Measurements from ENCODE around the gene VSNL1.

The VSNL1 gene

DNA sequence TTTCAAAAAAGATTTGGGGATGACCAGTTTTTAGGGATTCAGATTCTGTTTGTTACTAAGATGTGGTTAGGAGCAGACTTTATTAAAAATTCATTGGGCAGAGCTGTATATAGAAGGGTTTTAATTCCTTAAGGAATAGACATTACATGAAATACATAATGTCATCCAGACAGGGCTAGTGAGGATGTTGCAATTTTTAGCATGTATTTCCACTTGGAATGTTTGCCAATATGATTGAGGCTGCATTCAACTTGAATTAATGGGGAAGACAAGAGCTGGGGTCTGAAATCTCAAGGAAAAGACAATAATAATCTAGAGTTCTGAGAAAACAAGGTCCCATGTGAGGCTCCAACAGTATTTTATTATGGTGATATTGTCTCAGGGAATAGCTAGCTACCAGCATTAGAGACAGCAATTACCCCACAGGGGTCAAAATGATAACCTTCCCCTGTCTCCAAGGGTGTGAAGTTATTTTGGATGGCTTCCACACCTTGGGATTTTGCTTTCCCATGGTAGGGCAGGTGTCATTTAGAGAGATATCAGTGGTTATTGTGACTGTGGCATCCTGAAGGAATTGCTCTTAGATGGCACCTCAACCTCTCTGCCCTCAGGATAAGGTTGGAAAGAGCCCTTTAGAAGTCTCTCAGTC lies 60.2 kb downstream of the VSNL1 start:
- Histone ChIP-seq H3K4me3 (ENCODE audit: low read depth in 1 of 2, low read length in 2 of 2) (no peak overlapping the region), H3K27ac (ENCODE audit: low read length) (no peak overlapping the region), H3K9me3 (ENCODE audit: control insufficient read depth in 1 of 2, low read length in 2 of 2) (no peaks in the 10 kb centered on the region), H3K36me3 (ENCODE audit: control insufficient read depth in 1 of 2, insufficient read depth in 2 of 2, low read length in 2 of 2) (no peaks in the 10 kb centered on the region), H3K4me1 (ENCODE audit: control insufficient read depth in 1 of 2, insufficient read depth in 2 of 2, low read length in 2 of 2) (no peaks in the 10 kb centered on the region), H3K27me3 (ENCODE audit: low read depth, low read length) (no peaks in the 10 kb centered on the region)

DNA sequence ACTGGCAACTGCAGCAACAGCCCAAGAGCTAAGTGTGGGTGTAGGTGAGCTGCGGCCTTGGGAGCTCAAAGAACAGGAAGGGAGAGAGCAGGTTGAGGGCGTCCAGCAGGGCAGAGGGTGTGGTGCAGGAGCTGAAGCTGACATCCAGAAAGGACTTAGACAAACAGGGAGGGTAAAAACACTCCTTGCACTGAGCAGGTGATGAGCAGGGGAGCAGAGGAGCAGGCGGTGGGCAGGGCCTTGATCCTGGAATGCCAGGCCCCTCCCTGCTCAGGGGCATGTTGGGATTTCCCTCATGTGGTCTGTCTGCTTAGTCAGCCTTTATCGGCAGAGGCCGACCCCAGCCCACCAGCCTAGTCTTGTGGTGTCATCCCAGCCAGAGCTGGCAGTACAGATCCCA lies 63.6 kb downstream of the VSNL1 start:
- no peaks in the 10 kb centered on the region for H3K36me3 ChIP-seq (ENCODE audit: control insufficient read depth in 1 of 2, insufficient read depth in 2 of 2, low read length in 2 of 2)
- H3K4me3 ChIP-seq (ENCODE audit: low read depth in 1 of 2, low read length in 2 of 2): no peak overlapping the region
- no peak overlapping the region for H3K27ac ChIP-seq (ENCODE audit: low read length)
- no peaks in the 10 kb centered on the region for H3K27me3 ChIP-seq (ENCODE audit: low read depth, low read length)
- H3K9me3 ChIP-seq (ENCODE audit: control insufficient read depth in 1 of 2, low read length in 2 of 2): no peaks in the 10 kb centered on the region
- H3K4me1 ChIP-seq (ENCODE audit: control insufficient read depth in 1 of 2, insufficient read depth in 2 of 2, low read length in 2 of 2): no peaks in the 10 kb centered on the region

GRCh38 chr2:17605696-17606095 lies 65.2 kb downstream of the VSNL1 start:
- Histone ChIP-seq H3K36me3 (ENCODE audit: control insufficient read depth in 1 of 2, insufficient read depth in 2 of 2, low read length in 2 of 2) (no peaks in the 10 kb centered on the region), H3K27ac (ENCODE audit: low read length) (no peak overlapping the region), H3K4me3 (ENCODE audit: low read depth in 1 of 2, low read length in 2 of 2) (no peak overlapping the region), H3K9me3 (ENCODE audit: control insufficient read depth in 1 of 2, low read length in 2 of 2) (no peaks in the 10 kb centered on the region), H3K4me1 (ENCODE audit: control insufficient read depth in 1 of 2, insufficient read depth in 2 of 2, low read length in 2 of 2) (no peaks in the 10 kb centered on the region), H3K27me3 (ENCODE audit: low read depth, low read length) (no peaks in the 10 kb centered on the region)

DNA sequence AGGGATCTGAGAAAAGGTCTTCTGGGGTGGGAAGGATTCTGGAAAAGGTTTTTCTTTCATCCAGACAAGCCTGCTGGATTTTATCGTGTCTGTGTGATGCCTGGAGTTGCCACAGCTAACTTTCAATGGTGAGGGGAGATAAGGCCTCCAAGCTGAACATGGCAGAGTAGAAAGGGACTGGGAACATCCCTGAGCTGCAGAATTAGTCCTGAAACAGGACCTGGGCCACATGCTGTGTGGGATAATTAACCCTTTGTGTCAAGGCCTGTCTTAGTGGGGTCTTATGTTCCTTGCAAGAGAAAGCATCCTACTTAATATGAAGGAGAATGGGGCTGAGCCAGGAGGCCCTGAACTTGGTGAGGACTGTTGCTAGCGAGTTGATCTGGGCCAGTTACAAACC lies 66.4 kb downstream of the VSNL1 start:
- H3K27ac ChIP-seq (ENCODE audit: low read length): no peak overlapping the region
- H3K36me3 ChIP-seq (ENCODE audit: control insufficient read depth in 1 of 2, insufficient read depth in 2 of 2, low read length in 2 of 2): no peaks in the 10 kb centered on the region
- no peaks in the 10 kb centered on the region for H3K9me3 ChIP-seq (ENCODE audit: control insufficient read depth in 1 of 2, low read length in 2 of 2)
- no peaks in the 10 kb centered on the region for H3K4me1 ChIP-seq (ENCODE audit: control insufficient read depth in 1 of 2, insufficient read depth in 2 of 2, low read length in 2 of 2)
- H3K27me3 ChIP-seq (ENCODE audit: low read depth, low read length): no peaks in the 10 kb centered on the region
- H3K4me3 ChIP-seq (ENCODE audit: low read depth in 1 of 2, low read length in 2 of 2): no peak overlapping the region

GRCh38 chr2:17607379-17607778 lies 66.9 kb downstream of the VSNL1 start:
- Histone ChIP-seq H3K4me3 (ENCODE audit: low read depth in 1 of 2, low read length in 2 of 2) (no peak overlapping the region), H3K27me3 (ENCODE audit: low read depth, low read length) (no peaks in the 10 kb centered on the region), H3K36me3 (ENCODE audit: control insufficient read depth in 1 of 2, insufficient read depth in 2 of 2, low read length in 2 of 2) (no peaks in the 10 kb centered on the region), H3K27ac (ENCODE audit: low read length) (no peak overlapping the region), H3K4me1 (ENCODE audit: control insufficient read depth in 1 of 2, insufficient read depth in 2 of 2, low read length in 2 of 2) (no peaks in the 10 kb centered on the region), H3K9me3 (ENCODE audit: control insufficient read depth in 1 of 2, low read length in 2 of 2) (no peaks in the 10 kb centered on the region)

GRCh38 chr2:17608251-17608650 lies 67.8 kb downstream of the VSNL1 start:
- Histone ChIP-seq H3K36me3 (ENCODE audit: control insufficient read depth in 1 of 2, insufficient read depth in 2 of 2, low read length in 2 of 2) (no peaks in the 10 kb centered on the region), H3K4me1 (ENCODE audit: control insufficient read depth in 1 of 2, insufficient read depth in 2 of 2, low read length in 2 of 2) (no peaks in the 10 kb centered on the region), H3K4me3 (ENCODE audit: low read depth in 1 of 2, low read length in 2 of 2) (no peak overlapping the region), H3K27me3 (ENCODE audit: low read depth, low read length) (no peaks in the 10 kb centered on the region), H3K9me3 (ENCODE audit: control insufficient read depth in 1 of 2, low read length in 2 of 2) (no peaks in the 10 kb centered on the region), H3K27ac (ENCODE audit: low read length) (no peak overlapping the region)

DNA sequence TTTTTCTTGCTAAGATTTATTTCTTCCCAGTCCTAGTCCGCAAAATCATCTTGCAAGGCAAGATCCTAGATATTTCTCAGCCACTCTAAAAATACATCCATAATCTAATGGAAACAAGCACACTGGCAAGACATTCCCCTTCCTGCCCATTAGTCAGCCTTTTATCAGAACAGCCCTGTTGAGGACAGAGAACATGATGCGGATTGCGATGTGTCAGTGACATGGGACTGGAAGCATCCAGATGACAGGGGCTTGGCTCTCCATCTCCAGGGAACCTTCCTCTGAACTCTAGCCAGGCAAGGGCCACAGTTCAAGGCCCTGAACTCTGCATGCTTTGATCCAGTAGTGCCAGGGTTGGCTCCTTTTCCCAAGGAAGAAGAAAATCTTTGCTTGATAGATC lies 70.0 kb downstream of the VSNL1 start:
- H3K27me3 ChIP-seq (ENCODE audit: low read depth, low read length): no peaks in the 10 kb centered on the region
- no peaks in the 10 kb centered on the region for H3K4me1 ChIP-seq (ENCODE audit: control insufficient read depth in 1 of 2, insufficient read depth in 2 of 2, low read length in 2 of 2)
- no peaks in the 10 kb centered on the region for H3K9me3 ChIP-seq (ENCODE audit: control insufficient read depth in 1 of 2, low read length in 2 of 2)
- no peak overlapping the region for H3K4me3 ChIP-seq (ENCODE audit: low read depth in 1 of 2, low read length in 2 of 2)
- H3K36me3 ChIP-seq (ENCODE audit: control insufficient read depth in 1 of 2, insufficient read depth in 2 of 2, low read length in 2 of 2): no peaks in the 10 kb centered on the region
- no peak overlapping the region for H3K27ac ChIP-seq (ENCODE audit: low read length)

- H3K4me1 ChIP-seq (ENCODE audit: control insufficient read depth in 1 of 2, insufficient read depth in 2 of 2, low read length in 2 of 2): no peaks in the 10 kb centered on the region
- H3K27me3 ChIP-seq (ENCODE audit: low read depth, low read length): no peaks in the 10 kb centered on the region
- H3K36me3 ChIP-seq (ENCODE audit: control insufficient read depth in 1 of 2, insufficient read depth in 2 of 2, low read length in 2 of 2): no peaks in the 10 kb centered on the region
- H3K9me3 ChIP-seq (ENCODE audit: control insufficient read depth in 1 of 2, low read length in 2 of 2): no peaks in the 10 kb centered on the region
- H3K4me3 ChIP-seq (ENCODE audit: low read depth in 1 of 2, low read length in 2 of 2): no peak overlapping the region
- H3K27ac ChIP-seq (ENCODE audit: low read length): no peak overlapping the region
Observed at GRCh38 chr2:17611036-17611435, 70.5 kb downstream of the VSNL1 start.

- no peak overlapping the region for H3K27ac ChIP-seq (ENCODE audit: low read length)
- no peak overlapping the region for H3K4me3 ChIP-seq (ENCODE audit: low read depth in 1 of 2, low read length in 2 of 2)
- H3K36me3 ChIP-seq (ENCODE audit: control insufficient read depth in 1 of 2, insufficient read depth in 2 of 2, low read length in 2 of 2): no peaks in the 10 kb centered on the region
- no peaks in the 10 kb centered on the region for H3K4me1 ChIP-seq (ENCODE audit: control insufficient read depth in 1 of 2, insufficient read depth in 2 of 2, low read length in 2 of 2)
- no peaks in the 10 kb centered on the region for H3K9me3 ChIP-seq (ENCODE audit: control insufficient read depth in 1 of 2, low read length in 2 of 2)
- no peaks in the 10 kb centered on the region for H3K27me3 ChIP-seq (ENCODE audit: low read depth, low read length)
Observed at GRCh38 chr2:17614174-17614930, 73.9 kb downstream of the VSNL1 start.

DNA sequence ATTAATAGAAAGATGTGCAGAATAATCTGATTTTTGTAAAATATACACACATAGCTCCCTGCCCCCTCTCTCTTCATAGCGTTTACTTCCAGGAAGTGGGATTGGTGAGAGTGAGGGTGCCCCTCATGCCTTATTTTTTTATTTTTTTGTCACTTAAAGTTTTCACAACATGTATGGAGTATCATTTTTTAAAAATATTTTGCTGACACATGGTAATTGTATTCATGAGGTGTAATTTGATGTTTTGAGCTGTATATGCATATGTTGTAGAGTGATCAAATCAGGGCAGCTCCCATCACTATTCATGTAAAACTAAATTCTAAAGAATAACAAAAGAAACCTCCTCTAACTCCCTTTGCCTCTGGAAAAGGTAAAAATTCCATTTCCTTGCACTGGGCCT lies 74.7 kb downstream of the VSNL1 start:
- H3K9me3 ChIP-seq (ENCODE audit: control insufficient read depth in 1 of 2, low read length in 2 of 2): no peaks in the 10 kb centered on the region
- H3K27me3 ChIP-seq (ENCODE audit: low read depth, low read length): no peaks in the 10 kb centered on the region
- no peaks in the 10 kb centered on the region for H3K36me3 ChIP-seq (ENCODE audit: control insufficient read depth in 1 of 2, insufficient read depth in 2 of 2, low read length in 2 of 2)
- H3K4me1 ChIP-seq (ENCODE audit: control insufficient read depth in 1 of 2, insufficient read depth in 2 of 2, low read length in 2 of 2): no peaks in the 10 kb centered on the region
- H3K4me3 ChIP-seq (ENCODE audit: low read depth in 1 of 2, low read length in 2 of 2): no peak overlapping the region
- H3K27ac ChIP-seq (ENCODE audit: low read length): no peak overlapping the region

DNA sequence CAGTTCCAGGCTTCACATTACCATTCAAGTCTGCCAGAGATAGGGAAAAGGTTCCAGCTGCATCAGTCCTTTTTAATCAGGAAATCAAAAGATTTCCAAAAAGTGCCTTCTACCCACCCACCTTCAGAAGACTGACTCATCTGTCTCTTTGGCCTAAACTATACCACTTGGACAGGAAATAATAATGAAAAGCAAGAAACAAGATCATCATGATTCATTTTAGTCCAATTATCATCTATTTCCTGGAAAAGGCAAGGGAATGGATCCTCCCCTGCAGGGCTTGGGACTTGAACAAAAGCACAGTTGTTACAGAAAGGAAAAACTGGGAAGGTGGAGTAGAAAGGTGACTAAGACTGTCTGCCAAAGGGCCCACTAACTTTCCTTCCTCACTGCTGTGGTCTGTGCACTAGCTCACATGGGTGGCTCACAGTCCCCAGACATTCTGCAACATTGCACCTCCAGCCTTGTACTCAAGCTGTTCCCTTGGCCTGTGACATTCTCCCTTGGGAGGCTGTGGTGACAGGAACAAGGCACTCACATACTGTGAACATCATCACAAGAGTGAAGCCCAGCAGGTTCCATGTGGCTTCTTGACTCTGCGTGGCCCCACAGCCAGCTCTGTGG lies 75.3 kb downstream of the VSNL1 start:
- H3K4me3 ChIP-seq (ENCODE audit: low read depth in 1 of 2, low read length in 2 of 2): no peak overlapping the region
- no peaks in the 10 kb centered on the region for H3K4me1 ChIP-seq (ENCODE audit: control insufficient read depth in 1 of 2, insufficient read depth in 2 of 2, low read length in 2 of 2)
- no peak overlapping the region for H3K27ac ChIP-seq (ENCODE audit: low read length)
- no peaks in the 10 kb centered on the region for H3K27me3 ChIP-seq (ENCODE audit: low read depth, low read length)
- H3K9me3 ChIP-seq (ENCODE audit: control insufficient read depth in 1 of 2, low read length in 2 of 2): no peaks in the 10 kb centered on the region
- H3K36me3 ChIP-seq (ENCODE audit: control insufficient read depth in 1 of 2, insufficient read depth in 2 of 2, low read length in 2 of 2): no peaks in the 10 kb centered on the region

All from muscle layer of duodenum (tissue), 2 donors.